HG03060 (cell line): Measurements from ENCODE around the gene FAM111A.

Experiments
- ATAC-seq: cut with Tn5 transposase; IDR thresholded peaks from one replicate; pipeline ENCODE4 v1.9.1; 2021; ENCODE audit warnings: low read depth, moderate number of reproducible peaks; ENCODE audit not compliant: unreplicated experiment

Gene FAM111A

GRCh38 chr11:59178402-59178801 lies 35.7 kb downstream of the FAM111A start:
- no peak for ATAC-seq

- no peak for ATAC-seq
Observed at GRCh38 chr11:59179121-59179520, 36.5 kb downstream of the FAM111A start.

GRCh38 chr11:59180168-59180776 lies 37.6 kb downstream of the FAM111A start:
- ATAC-seq = no peak

GRCh38 chr11:59180907-59181306 lies 38.3 kb downstream of the FAM111A start:
- ATAC-seq = no peak

- no peak for ATAC-seq
Observed at GRCh38 chr11:59181746-59182456, 39.2 kb downstream of the FAM111A start.

- no peak for ATAC-seq
Observed at GRCh38 chr11:59182457-59183151, 39.9 kb downstream of the FAM111A start.

- ATAC-seq = no peak
Observed at GRCh38 chr11:59183771-59184170, 41.1 kb downstream of the FAM111A start.

GRCh38 chr11:59184691-59185339 lies 42.2 kb downstream of the FAM111A start:
- no peak for ATAC-seq

GRCh38 chr11:59185386-59185945 lies 42.8 kb downstream of the FAM111A start:
- ATAC-seq = no peak

GRCh38 chr11:59186130-59186594 lies 43.5 kb downstream of the FAM111A start:
- ATAC-seq = no peak

GRCh38 chr11:59187035-59187434 lies 44.4 kb downstream of the FAM111A start:
- no peak for ATAC-seq

- no peak for ATAC-seq
Observed at GRCh38 chr11:59187587-59187986, 44.9 kb downstream of the FAM111A start.

GRCh38 chr11:59188954-59189353 lies 46.3 kb downstream of the FAM111A start:
- ATAC-seq = no peak

GRCh38 chr11:59189986-59190385 lies 47.3 kb downstream of the FAM111A start:
- no peak for ATAC-seq

GRCh38 chr11:59191095-59191494 lies 48.4 kb downstream of the FAM111A start:
- no peak for ATAC-seq

GRCh38 chr11:59191890-59192289 lies 49.2 kb downstream of the FAM111A start:
- no peak for ATAC-seq

- no peak for ATAC-seq
Observed at GRCh38 chr11:59192446-59193020, 49.9 kb downstream of the FAM111A start.

- no peak for ATAC-seq
Observed at GRCh38 chr11:59193587-59194130, 51.0 kb downstream of the FAM111A start.

- no peak for ATAC-seq
Observed at GRCh38 chr11:59195586-59195985, 52.9 kb downstream of the FAM111A start.

- ATAC-seq = no peak
Observed at GRCh38 chr11:59196777-59197176, 54.1 kb downstream of the FAM111A start.
